SU-DHL-6 (cell line): ENCODE measurements around the gene RNF121.

Experiments used
- H2AFZ ChIP-seq: fragments of 200-600 bp; sonication (generic); 2 replicates; pipeline ENCODE4 v1.6.1; 2014; ENCODE audit warnings: low read depth, mild to moderate bottlenecking, moderate library complexity, mixed read lengths, antibody characterized with exemption, low read length; ENCODE audit not compliant: severe bottlenecking
- H3F3A ChIP-seq: fragments of 200-600 bp; shearing (Covaris generic); 2 replicates; pipeline ENCODE4 v1.6.0; 2016; ENCODE audit warnings: antibody characterized with exemption, mild to moderate bottlenecking; ENCODE audit not compliant: insufficient read depth
- H3K27ac ChIP-seq: fragments of 200-600 bp; sonication (generic); 2 replicates; pipeline ENCODE4 v1.5.1; 2016; ENCODE audit warnings: low read depth, mild to moderate bottlenecking, low read length, moderate library complexity, mixed read lengths
- H3K27me3 ChIP-seq: fragments of 200-600 bp; sonication (generic), shearing (Covaris generic); 2 replicates; pipeline ENCODE4 v1.6.0; 2014; ENCODE audit warnings: mild to moderate bottlenecking, low read length
- H3K36me3 ChIP-seq: fragments of 200-600 bp; sonication (generic); 2 replicates; pipeline ENCODE4 v1.6.1; 2014; ENCODE audit warnings: mild to moderate bottlenecking, low read length, mixed read lengths
- H3K4me2 ChIP-seq: fragments of 300-600, 200-600 bp; shearing (Covaris generic), sonication (generic); 2 replicates; pipeline ENCODE4 v1.6.0; 2014; ENCODE audit warnings: low read length, low read depth, mild to moderate bottlenecking; ENCODE audit not compliant: poor library complexity, severe bottlenecking
- H3K4me3 ChIP-seq: fragments of 200-600 bp; sonication (generic); 2 replicates; pipeline ENCODE4 v1.5.1; 2014; ENCODE audit warnings: antibody characterized with exemption, low read length, mild to moderate bottlenecking, mixed read lengths; ENCODE audit not compliant: insufficient read depth, poor library complexity, severe bottlenecking
- H3K79me2 ChIP-seq: fragments of 200-600 bp; sonication (generic); 2 replicates; pipeline ENCODE4 v1.6.1; 2014; ENCODE audit warnings: mild to moderate bottlenecking, low read length, moderate library complexity; ENCODE audit not compliant: insufficient read depth
- H3K9ac ChIP-seq: fragments of 200-600 bp; sonication (generic); 2 replicates; pipeline ENCODE4 v1.7.0; 2014; ENCODE audit warnings: mild to moderate bottlenecking, low read length
- H3K9me2 ChIP-seq: fragments of 200-600 bp; sonication (generic); replicated peaks from 2 replicates; pipeline ENCODE4 v1.6.1; 2014; ENCODE audit warnings: low read length; ENCODE audit not compliant: insufficient read depth
- H3K9me3 ChIP-seq: fragments of 200-600 bp; sonication (generic); 2 replicates; pipeline ENCODE4 v1.6.1; 2014; ENCODE audit warnings: low read length, mixed read lengths; ENCODE audit not compliant: insufficient read depth
- H4K20me1 ChIP-seq: fragments of 200-600 bp; sonication (generic); 2 replicates; pipeline ENCODE4 v1.6.1; 2014; ENCODE audit warnings: low read depth, mild to moderate bottlenecking, antibody characterized with exemption, low read length, moderate library complexity, mixed read lengths
- EZH2phosphoT487 ChIP-seq: fragments of 200-600 bp; sonication (generic), shearing (Covaris generic); conservative IDR thresholded peaks from 2 replicates; pipeline ENCODE4 v1.6.1; 2018; ENCODE audit warnings: mild to moderate bottlenecking, antibody characterized with exemption, low read length, moderate library complexity, mixed read lengths
- TF ChIP-seq, protein P1 (sequence below): fragments of 200-600 bp; sonication (generic); IDR thresholded peaks from one replicate; pipeline ENCODE4 v1.5.1; 2017; ENCODE audit warnings: antibody characterized with exemption, mild to moderate bottlenecking, low read length, moderate library complexity; ENCODE audit not compliant: insufficient read depth, poor library complexity, severe bottlenecking

The RNF121 gene

DNA sequence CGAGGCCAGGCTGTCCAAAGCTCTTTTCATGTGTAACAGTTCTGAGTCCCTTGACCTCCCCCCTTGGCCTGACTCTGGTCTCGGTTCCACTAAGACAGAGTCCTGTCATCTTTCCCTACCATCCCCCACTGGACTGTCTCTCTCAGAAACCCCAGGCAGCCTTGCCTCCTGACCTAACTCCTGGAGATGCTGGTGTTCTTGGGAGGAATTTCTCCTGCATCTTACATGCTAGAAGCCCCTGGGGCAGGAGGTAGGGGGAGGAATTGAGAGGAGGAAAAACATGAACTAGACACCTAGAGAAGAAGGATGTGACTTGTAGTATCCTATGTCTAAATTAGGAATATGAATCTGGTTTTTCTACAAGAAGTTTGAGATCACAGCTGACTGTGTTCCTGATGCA, 69.2 kb downstream of the RNF121 start:
- Histone ChIP-seq H3K79me2 (no peaks in the 10 kb centered on the region), H3K9me2 (no peaks in the 10 kb centered on the region), H3K4me2 (no peak overlapping the region), H2AFZ (no peak overlapping the region), H3K9ac (no peak overlapping the region), H3K27ac (no peak overlapping the region), H4K20me1 (no peaks in the 10 kb centered on the region), H3F3A (0 out of 2 replicates have a peak, but pooled peaks cover 10% of the 10 kb centered on the region), H3K27me3 (no peaks in the 10 kb centered on the region), H3K36me3 (no peaks in the 10 kb centered on the region), H3K4me3 (no peak overlapping the region), H3K9me3 (no peaks in the 10 kb centered on the region)
- TF ChIP-seq EZH2phosphoT487, result no peak
- TF ChIP-seq, protein P1, sequence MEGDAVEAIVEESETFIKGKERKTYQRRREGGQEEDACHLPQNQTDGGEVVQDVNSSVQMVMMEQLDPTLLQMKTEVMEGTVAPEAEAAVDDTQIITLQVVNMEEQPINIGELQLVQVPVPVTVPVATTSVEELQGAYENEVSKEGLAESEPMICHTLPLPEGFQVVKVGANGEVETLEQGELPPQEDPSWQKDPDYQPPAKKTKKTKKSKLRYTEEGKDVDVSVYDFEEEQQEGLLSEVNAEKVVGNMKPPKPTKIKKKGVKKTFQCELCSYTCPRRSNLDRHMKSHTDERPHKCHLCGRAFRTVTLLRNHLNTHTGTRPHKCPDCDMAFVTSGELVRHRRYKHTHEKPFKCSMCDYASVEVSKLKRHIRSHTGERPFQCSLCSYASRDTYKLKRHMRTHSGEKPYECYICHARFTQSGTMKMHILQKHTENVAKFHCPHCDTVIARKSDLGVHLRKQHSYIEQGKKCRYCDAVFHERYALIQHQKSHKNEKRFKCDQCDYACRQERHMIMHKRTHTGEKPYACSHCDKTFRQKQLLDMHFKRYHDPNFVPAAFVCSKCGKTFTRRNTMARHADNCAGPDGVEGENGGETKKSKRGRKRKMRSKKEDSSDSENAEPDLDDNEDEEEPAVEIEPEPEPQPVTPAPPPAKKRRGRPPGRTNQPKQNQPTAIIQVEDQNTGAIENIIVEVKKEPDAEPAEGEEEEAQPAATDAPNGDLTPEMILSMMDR, result no peak

DNA sequence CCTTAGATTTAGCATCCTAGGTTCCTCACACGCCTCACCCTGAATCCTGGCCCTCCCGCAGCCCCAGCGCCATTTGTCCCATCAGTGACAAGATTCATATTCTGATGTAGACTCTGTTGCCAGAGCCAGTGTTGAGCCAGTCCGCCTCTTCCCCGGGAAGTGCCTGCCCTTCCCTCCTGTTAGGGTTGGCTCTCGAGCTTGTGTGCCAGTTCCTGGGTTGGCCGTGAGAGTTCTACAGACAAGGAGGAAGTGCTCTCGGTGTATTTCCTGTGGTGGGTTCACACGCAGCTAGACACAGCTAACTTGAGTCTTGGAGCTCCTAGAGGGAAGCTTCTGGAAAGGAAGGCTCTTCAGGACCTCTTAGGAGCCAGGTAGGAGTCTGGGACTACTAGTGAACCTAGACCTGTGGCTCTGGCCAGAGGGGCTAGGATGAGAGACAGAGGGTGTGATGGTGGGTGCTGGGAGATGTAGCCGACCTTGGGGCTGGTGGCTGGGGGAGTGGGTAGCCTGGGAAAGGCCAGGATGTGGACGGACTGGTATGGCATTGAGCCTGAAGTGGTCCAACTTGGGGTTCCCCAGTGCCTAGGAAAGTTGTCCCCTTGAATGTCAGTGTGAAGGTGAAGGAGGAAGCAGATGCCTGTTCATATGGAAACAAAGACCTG, 69.9 kb downstream of the RNF121 start, which contains the start of gene IL18BP:
Gene IL18BP, plus strand, starts transcription at position 261 of the 662 bp plus-strand sequence. CDS start 1,076 bp downstream, outside the sequence.
- no peaks in the 10 kb centered on the region for H3K27me3 ChIP-seq
- no peak within 1 kb of the TSS for H2AFZ ChIP-seq
- no peak within 1 kb of the TSS for H3K4me2 ChIP-seq
- H3K9ac ChIP-seq, result no peak within 1 kb of the TSS
- H3K36me3 ChIP-seq, result no peaks in the 10 kb centered on the region
- H3K27ac ChIP-seq, result no peak within 1 kb of the TSS; the same call in 1 of the 2 replicates
- no peaks in the 10 kb centered on the region for H4K20me1 ChIP-seq
- no peaks in the 10 kb centered on the region for H3K9me2 ChIP-seq
- no peaks in the 10 kb centered on the region for H3K79me2 ChIP-seq
- H3F3A ChIP-seq, result 0 out of 2 replicates have a peak, but pooled peaks cover 10% of the 10 kb centered on the region
- no peak for TF ChIP-seq EZH2phosphoT487
- TF ChIP-seq, protein P1, result no peak
- no peaks in the 10 kb centered on the region for H3K9me3 ChIP-seq
- H3K4me3 ChIP-seq, result no peak within 1 kb of the TSS

DNA sequence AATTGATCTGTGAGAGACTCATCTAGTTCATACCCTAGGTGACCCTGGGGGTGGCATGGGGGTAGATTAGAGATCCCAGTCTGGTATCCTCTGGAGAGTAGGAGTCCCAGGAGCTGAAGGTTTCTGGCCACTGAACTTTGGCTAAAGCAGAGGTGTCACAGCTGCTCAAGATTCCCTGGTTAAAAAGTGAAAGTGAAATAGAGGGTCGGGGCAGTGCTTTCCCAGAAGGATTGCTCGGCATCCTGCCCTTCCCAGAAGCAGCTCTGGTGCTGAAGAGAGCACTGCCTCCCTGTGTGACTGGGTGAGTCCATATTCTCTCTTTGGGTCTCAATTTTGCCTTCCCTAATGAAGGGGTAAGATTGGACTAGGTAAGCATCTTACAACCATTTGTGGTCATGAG, 70.5 kb downstream of the RNF121 start:
- H3F3A ChIP-seq, result 0 out of 2 replicates have a peak, but pooled peaks cover 10% of the 10 kb centered on the region
- H3K4me2 ChIP-seq, result no peak overlapping the region
- no peak overlapping the region; the same call in 1 of the 2 replicates for H3K27ac ChIP-seq
- no peak overlapping the region for H2AFZ ChIP-seq
- H3K79me2 ChIP-seq, result no peaks in the 10 kb centered on the region
- no peaks in the 10 kb centered on the region for H3K27me3 ChIP-seq
- TF ChIP-seq, protein P1, result no peak
- TF ChIP-seq EZH2phosphoT487, result no peak
- no peaks in the 10 kb centered on the region for H3K36me3 ChIP-seq
- no peaks in the 10 kb centered on the region for H4K20me1 ChIP-seq
- H3K9me3 ChIP-seq, result no peaks in the 10 kb centered on the region
- H3K9ac ChIP-seq, result no peak overlapping the region
- no peaks in the 10 kb centered on the region for H3K9me2 ChIP-seq
- H3K4me3 ChIP-seq, result no peak overlapping the region
